Activated CD4-positive, alpha-beta T cell treated with anti-CD3 and anti-CD28 coated beads, Interleukin-2, amount 50 U/mL, for 24 hours (primary cell): Measurements from ENCODE around the gene B4GAT1.
"Not testable (repeated sequence)": the region's sequence is repeated elsewhere in the genome, so short reads cannot be mapped to it uniquely, and the experiment has no call there.

Source experiments
- DNase-seq, 2 donors: peaks; one replicate each; pipeline ENCODE4 v3.0.0-alpha.2; 2020; ENCODE audit warnings: low read depth in 1 of 2, low spot score in 1 of 2

The B4GAT1 gene

DNA sequence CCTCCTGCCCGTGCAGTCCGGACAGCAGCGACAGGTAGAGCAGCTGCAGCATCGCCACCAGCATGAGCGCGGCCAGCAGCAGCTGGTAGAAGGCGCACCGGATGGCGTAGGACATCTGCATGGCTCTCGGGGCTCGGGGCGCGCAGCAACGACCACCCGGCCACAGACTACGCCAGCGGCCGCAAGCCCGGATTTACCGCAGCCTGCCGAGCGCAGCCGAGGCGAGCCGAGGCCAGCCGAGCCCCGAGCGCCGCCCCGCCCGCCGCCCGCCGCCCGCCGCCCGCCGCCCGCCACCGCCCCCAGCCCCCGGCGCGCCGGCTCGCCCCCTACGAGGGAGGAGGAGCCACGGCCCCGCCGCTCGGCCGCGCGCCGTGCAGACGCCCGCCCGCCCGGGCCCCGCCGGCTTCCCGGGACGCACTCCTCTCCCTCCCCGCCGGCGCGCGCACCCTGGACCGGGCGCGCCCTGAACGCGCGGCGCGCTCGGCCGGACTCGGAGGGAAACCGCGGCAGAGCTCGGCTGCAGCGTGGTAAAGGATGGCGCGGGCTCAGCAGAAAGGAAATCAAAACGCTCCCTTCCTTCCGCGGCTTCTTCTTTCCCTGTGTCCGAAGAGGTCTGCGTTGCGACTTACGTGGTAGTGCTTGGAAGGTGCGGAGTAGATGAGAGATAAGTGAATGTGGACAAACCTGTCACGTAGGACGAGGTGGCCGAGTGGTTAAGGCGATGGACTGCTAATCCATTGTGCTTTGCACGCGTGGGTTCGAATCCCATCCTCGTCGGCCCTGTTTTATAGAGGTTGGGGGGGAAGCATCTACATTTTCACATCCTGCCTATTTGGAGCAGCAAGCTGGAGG is at the start of gene B4GAT1:
TSS of gene B4GAT1 (minus strand) at position 205 of the 852 bp plus-strand sequence. CDS start at position 121, 84 bp downstream.
- DNase-seq, result peak; percentile 82 to 87

DNA sequence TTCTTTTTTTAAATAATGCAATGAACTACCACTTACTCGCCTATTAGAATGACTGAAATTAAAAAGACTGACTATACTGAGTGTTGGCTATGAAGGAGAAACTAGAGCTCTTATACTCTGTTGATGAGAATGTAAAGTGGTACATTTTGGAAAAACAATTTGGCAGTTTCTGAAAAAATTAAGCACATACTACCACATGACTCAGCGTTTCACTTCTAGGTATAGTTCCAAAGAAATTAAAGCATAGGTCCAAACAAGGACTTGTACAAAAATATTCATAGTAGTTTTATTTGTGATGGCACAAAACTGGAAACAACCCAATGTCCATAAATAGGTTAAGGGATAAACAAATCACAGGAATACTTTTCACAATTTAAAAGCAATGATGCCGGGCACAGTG is 46.5 kb upstream of the B4GAT1 start:
- no peak for DNase-seq

DNA sequence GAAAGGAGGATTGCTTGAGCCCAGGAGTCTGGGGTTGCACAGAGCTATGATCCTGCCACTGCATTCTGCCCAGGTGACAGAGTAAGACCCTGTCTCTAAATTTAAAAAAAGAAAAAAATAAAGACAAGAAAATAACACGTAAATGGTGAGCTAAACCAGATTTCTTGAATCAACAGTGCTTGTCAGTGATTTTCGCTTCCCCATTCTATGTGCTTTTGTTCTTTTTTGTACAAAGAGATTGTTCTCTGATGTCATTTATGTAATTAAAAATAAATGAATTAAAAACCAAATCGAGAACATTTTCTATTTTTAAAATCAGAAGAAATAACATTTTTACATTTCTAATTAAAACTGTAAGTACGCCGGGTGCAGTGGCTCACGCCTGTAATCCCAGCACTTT is 43.9 kb upstream of the B4GAT1 start:
- no peak for DNase-seq

DNA sequence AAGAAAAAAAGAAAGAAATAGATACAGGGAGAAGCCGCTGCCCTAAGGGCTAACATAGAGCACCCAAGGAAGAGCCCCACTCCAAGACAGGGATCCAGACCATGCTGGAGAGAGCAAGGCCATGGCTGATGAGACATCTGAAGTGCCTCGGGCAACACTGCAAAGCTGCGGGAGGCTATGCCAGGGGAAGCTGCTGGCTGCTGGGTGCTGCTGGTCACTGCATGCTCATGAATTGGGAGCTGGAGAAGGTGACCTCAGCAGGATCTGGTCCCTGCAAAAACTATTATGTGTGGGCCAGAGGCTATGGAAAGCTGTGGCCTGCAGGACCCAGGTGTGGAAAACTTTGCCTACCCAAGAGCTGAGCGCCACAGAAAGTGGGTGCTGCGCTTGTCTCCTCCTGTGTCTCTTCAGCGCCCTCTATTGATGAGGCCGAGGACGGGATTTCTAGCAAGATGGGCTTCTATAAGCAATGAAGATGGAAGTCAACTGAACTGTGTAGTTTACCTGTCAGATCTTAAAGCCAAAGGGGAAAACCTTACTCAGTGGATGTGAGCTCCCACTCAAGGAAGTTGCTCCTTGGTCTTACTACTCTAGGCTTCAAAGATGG is 41.5 kb upstream of the B4GAT1 start:
- DNase-seq, result peak; percentile 28 to 63

DNA sequence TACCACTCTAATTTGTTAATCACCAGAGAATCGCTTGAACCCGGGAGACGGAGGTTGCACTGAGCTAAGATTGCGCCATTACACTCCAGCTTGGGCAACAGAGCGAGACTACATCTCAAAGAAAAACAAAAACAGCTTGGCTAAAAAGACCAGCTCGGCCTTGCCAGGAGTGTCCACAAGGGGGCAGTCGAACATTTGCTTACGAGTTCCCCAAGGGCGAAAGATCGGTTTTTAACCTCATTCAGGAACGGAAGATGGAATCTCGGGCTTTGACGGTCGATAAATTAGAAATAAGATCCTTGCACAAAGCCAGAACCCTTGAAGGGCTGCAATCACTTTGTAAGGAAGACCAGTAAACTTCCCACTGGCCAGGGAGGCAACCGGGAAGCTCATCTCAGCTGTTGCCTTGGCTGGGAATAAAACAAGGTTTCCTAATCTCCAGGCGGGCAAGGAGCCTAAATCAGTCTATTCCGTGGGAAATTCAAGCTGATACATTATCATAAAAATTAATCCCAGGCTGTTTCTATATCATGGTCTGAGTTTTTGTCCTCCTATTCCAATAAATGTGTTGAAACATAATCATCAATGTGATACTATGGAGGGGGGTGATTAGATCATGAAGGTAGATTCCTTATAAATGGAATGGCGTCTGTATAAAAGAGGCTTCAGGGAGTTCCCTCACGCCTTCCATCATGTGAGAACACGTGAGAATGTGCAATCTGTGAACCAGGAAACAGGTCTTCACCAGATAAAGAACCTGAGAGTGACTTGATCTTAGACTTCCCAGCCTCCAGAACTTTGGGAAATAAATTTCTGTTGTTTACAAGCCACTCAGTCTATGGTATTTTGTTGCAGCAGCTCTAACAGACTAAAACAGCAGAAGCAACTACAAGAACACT is 39.0 kb upstream of the B4GAT1 start:
- peak; percentile 70 to 76 for DNase-seq

DNA sequence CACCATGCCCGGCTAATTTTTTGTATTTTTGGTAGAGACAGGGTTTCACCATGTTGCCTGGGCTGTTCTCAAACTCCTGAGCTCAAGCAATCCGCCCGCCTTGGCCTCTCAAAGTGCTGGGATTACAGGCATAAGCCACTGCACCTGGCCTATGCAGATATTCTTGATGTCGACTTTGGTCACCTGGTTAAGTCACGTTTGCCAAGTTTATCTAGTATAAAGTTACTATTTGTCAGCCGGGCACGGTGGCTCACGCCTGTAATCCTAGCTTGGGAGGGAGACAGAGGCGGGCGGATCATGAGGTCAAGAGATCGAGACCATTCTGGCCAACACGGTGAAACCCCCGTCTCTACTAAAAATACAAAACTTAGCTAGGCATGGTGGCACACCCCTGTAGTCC is 36.9 kb upstream of the B4GAT1 start:
- not testable (repeated sequence) for DNase-seq

DNA sequence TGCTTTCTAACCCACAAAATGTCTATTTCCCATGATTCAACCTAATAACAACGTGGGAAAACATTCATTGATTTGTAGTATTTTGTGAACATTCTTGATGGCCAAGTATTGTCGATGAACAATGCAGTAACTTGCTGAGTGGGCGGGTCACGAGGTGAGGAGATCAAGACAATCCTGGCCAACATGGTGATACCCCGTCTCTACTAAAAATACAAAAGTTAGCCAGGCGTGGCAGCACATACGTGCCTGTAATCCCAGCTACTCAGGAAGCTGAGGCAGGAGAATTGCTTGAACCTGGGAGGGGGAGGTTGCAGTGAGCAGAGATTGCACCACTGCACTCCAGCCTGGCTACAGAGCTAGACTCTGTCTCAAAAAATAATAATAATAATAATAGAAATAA is 32.8 kb upstream of the B4GAT1 start:
- DNase-seq, result not testable (repeated sequence)

DNA sequence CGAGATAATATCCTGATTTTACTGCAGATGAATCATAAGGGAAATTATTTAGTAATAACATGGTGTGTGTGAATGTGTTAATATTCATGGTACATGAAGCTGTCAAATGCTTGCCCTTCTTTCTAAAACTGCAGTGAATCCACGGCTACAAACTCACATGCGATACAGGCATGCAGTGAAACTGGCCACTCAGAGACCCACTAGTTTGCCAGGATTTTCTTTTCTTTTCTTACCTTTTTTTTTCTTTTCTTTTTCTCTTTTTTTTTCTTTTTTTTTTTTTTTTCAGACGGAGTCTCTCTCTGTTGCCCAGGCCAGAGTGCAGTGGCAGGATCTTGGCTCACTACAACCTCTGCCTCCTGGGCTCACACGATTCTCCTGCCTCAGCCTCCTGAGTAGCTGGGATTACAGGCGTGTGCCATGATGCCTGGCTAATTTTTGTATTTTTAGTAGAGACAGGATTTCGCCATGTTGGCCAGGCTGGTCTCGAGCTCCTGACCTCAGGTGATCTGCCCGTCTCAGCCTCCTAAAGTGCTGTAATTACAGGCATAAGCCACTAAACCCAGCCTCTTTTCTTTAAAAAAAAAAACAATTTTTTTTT is 26.4 kb upstream of the B4GAT1 start:
- not testable (repeated sequence) for DNase-seq

DNA sequence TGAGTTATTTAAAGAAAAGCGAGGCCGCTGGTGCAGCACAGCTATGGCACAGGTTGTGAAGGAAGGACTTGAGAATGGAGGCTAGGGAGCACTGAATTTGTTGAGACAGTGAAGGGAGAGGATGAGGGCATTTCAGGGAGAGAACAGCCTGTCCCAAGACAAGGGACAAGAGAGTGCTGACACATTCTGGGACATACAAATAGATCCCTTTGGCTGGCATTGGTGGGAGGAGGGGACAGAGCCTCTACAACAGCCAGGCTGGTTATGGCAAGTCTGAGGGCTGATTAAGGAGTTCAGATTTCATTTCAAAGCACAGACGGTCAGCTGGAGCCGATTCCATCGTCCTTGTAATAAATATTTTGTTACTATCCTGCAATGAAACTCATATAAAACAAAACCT is 25.8 kb upstream of the B4GAT1 start:
- no peak for DNase-seq

DNA sequence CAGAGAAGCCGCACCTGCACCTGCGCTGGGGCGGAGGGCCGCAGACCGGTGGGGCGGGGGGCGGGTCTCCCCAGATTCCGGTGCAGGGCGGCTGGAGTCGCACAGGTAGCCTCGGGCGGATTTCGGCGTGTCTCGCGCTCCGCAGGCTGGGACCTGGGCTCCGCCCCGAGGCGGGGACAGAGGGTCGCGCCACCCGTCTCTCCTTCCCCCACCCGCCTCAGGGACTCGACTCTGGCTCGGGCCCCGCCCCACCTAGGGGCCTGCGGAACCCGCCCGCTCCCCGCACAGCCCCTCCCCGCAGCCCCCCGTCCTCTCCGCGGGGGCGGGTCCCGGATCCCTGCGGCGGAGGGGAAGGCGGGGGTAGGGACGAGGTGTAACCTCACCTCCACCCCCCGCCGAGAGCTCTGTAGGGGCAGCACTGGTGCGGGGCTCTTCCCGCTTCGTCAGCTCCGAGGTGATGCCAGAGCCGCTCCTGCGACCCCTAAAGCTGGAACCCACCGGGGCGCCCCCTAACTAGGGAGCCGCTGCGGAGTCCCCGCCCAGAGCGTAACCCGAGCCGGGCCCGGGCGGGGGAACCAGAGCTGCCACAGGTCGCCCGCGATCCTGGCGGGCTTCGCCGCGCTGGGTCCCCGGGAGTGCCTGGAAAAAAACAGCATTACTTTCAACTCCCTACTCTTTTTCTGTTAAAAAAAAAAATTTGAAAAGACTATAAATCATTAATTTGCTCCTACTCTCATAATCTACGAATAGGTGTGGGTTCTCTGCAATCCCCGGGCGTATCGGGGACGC is 24.4 kb upstream of the B4GAT1 start, which contains the start of gene SLC29A2:
TSS of gene SLC29A2 (minus strand) at position 134 of the 789 bp plus-strand sequence. CDS start 169 bp downstream, outside the sequence.
- peak; percentile 57 to 60 for DNase-seq

DNA sequence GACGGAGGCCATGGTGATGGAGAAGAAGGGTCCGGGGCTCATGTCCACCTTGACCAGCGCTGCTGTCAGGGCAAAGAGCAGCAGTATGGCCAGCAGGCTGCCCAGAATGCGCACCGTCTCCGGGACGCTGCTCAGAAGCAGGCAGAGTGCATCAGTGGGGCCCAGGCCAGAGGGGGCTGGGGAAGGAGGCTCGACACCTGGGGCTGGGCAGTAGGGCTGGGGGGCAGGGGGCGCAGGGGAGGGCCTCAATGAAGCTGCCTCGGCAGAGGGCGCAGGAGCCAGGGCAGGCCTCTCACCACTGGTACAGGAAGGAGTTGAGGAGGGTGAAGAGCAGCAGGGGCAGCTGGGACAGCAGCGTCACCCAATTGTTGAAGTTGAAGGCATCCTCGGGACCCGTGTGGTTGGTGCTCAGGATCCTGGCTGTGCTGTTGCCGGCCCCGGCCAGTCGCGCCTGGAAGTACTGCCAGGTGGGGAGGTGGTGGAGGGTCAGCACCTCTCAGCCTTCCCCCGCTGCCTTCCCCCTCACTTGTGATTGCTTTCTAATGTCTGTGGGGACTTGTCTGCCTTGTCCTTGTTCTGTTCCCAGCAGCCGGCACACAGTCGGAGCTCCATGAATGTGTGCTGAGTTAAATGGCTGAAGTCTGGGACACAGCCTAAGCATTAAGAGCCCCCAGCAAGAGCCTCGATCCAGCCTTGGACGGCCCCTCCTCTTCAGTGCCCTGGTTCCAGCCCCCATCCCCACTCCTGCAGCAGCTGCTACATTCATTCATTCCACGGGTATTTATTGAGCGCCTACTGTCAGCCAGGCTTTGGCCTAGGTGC is 21.9 kb upstream of the B4GAT1 start:
- DNase-seq, result no peak

DNA sequence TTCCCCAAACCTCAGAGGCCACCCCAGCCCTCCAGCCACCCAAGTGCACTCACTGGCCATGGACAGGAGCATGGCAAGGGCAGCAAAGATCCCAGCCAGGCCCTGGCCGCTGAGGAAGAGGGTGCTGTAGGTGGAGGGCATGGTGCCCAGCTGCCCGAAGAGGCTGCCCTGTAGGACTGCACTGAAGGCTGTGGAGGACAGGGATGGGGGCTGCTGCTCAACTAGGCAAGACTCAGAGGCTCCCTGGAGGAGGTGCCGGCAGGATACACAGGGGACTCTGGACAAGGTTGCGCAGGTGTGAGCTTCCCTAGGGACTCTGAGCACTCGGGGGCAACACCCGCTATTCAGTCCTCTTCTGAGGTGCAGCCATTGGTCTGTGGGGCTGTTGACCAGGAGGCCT is 21.1 kb upstream of the B4GAT1 start:
- no peak for DNase-seq

DNA sequence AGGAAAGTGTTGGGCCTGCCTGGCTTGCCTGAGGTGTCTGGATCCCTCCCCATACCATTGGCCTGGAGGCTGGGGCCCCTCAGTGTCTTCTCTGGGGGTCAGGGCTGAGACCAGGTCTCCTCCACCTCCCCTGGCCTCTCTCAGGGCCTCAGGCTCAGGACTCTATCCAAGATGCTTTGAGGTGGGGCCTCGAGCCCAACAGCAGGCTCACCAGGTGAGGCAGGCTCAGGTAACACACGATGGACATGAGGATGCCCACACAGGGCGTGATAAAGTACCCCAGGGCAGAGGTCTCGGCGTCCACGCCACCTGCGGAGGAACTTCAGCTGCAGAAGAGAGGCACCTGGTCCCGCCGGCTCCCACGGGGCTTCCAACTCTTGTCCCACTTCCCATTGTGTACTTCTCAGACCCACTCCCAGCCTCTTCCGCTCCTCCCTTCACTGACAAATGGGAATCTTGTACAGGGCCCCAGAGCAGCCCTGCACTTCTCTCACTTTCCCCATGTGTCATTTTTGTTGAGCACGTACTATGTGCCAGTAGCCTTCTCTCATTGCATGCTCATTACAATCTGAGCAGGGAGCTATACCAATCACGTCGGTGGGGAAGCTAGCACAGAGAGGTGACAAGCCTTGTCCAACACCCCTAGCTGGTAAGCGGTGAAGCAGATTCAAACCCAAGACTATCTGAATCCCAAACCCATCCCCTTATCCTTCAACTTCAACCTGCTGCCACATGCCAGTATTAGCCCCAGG is 20.3 kb upstream of the B4GAT1 start:
- no peak for DNase-seq

DNA sequence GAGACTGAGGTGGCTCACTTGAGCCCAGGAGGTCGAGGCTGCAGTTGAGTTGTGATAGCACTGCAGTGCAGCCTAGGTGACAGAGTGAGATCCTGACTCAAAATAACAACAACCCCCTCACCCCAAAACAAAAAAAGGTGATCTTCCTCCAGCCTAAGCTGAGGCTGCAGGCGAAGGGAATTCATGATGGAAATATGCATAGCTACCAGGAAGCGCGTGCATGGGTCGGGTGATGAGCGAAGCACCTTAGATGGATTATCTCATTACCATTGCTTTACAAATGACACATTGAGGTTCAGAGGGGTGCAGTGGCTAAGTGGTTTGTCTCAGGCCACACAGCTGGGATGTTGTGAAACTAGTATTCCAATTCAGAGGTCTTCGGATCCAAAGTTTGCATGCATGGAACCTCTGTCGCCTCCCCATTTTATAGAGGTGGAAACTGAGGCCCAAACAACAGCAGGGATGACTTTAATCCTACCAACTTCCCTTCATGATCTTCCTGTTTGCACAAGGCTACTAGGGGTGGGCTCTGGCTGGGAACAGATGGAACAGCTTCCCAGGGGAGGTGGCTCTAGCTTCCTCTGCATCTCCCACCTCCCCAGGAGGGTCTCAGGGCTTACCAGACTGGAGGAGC is 19.5 kb upstream of the B4GAT1 start:
- no peak for DNase-seq

DNA sequence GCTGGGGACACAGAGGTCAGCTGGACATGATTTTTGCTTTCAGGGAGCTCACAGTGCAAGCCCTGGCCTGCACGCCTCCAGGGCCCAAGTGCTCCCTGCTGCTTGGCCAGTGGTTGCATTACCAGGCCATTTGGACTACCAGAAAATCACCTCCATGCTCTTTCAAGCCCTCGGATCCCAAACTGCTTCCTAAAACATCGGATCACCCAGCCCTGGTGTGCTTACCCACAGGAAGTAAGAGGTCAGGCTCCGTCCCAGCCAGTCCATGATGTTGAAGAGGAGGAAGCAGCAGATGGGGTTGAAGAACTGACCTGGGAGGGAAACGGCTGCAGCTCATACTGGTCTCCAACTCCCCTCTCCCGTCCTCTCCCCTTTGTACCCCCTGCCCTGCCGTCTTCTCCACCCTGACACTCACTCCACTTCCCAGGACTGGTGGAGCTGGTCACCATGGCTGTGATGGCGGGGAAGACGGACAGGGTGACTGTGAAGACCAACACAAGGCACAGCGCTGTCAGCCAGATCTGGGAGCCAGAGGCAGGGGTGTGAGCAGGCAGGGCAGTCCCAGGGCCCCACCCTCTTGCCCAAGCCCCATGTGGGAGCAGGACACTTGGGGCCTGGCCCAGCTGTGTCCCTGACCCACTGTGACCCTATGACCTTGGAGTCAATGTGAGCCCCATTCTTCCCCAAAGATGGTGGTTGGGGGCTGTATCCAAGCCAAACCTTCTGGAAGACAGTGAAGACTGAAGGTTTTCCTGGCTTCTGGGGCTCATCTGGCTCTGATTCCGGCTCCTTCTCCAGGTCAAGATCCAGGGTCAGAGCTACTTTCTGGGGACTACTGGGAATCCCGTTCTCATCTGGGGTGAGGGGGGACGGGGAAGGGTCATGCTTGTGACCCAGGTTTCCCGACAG is 18.5 kb upstream of the B4GAT1 start:
- no peak for DNase-seq

DNA sequence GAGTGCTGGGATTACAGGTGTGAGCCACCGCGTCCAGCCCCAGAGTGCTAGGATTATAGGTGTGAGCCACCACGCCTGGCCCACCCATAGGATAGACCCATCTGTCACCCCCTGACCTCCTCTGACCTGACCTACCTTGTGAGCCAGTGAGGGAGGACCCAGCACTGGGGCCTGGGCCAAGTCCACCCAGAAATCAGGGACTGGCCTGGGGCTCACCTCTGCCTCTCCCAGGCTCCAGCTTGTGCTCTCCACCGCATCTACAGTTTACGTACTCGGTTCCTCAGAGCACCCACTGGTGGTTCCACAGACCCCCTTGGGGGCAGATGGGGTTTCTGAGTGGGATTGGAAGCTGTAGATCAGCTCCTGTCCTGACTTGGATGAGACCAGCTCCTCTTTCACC is 17.7 kb upstream of the B4GAT1 start:
- DNase-seq, result no peak
